ENCODE data around the gene TSPAN11.

TSPAN11 gene

DNA sequence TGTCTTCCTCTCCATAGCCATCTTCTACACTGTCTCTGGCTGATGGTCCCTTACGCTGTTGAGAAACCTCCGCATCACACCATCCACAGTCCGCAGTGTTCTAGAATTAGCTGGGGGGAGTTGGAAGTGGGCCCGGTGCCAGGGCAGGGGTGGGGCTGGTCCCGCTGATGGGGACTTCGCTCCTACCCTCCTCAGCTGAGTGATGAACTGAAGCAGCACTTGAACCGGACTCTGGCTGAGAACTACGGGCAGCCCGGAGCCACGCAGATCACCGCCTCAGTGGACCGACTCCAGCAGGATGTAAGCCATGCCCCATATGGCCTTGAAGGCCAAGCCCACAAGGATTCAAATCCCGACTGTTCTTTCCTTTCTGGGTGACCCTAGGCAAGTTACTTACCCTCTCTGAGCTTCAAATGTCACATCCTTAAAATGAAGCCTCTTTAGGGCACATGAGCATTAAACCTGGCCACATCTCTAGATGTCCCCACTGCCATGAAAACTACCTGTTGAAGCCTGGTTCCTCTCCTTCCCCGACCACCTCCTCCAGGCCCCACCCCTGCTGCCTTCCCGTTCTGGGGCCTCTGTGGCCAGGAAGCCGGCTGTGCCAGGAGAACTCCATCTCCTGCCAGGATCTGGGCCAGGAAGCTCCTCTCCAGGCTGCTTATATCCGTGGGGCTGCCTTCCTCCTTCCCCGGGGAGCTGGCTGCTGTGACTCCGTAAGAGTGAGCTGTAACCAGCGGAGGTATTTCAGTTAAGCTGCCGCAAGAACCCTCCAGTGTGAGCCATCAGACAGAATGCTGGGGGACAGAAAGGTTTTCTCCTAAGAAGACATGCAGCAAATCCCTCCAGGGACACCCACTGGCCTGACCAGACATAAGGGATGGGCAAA lies 53.1 kb downstream of the TSPAN11 start:
- no peak for DNase-seq (ENCODE audit: low read depth)

DNA sequence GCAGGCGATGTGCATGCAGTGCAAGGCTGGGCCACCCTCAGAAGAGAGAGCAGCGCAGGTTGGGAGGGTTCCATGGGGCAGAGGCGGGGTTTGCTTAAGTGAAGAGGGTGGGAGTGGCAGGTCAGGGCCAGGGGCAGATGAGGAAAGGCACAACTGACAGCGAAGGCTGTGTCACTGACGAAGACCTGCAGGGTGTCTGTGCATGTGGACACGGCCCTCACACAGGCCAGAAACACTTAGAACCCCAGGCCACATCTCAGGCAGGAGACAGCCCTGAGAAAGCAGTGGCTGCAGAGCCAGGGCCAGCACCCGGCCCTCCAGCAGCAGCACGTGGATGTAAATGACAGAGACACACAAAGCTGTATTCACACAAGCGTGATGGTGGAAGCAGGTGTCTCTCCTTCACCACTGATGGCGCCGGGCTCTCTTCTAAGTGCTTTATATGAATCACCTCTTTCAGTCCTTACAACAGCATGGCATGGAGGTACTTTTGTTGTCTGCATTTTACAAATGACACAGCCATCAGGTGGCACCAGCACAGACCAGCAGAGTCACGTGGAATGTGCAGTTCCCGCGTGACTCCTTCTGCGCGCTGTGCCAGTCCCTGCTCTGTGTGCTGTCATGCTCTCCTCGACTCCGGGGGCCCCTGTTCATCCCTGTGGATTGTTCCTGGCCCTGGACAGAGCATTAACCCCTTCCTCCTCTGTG lies 54.6 kb downstream of the TSPAN11 start:
- no peak for DNase-seq (ENCODE audit: low read depth)

DNA sequence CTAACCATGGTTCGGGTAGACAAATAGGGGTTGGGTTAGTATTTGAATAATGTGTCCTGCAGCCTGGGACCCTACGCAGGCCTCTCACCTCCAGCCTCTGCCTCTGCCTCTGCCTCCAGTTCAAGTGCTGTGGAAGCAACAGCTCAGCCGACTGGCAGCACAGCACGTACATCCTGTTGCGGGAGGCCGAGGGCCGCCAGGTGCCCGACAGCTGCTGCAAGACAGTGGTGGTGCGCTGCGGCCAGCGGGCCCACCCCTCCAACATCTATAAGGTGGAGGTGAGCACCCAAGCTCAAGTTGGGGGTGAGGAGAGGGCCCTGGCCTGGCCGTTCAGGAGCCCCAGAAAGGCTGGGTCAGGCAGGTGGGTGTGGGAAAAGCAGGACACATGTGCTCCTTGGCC lies 55.9 kb downstream of the TSPAN11 start:
- DNase-seq (ENCODE audit: low read depth): no peak

DNA sequence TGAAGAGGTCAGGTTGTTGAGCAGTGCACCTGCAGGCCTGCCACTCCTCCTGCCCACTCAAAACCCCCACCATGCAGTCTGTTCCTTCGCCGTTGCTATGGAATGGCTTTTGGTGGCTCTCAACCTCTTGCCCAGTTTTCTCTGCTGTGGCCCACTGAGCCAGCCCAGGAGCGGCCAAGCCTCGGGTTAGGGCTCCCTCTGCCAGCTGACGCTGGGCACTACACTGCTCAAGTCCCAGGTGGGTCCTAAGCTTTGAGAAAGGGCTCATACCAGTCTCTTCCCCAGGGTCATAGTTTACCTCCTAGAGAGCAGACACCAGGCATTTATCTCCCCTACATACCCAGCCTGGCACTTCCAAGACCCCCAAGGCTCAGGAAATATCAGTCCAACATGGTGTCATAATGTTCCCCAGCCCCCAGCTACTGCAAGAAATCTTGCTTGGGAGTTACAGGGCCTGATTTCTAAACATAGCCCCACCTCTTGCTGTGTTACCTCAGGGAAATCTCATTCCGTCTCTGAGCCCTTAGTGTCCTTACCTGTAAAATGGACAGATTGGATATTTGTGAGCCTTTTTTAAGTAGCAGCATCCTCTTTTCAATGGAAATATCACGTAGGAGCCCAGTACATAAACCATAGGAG lies 59.4 kb downstream of the TSPAN11 start:
- no peak for DNase-seq (ENCODE audit: low read depth)

DNA sequence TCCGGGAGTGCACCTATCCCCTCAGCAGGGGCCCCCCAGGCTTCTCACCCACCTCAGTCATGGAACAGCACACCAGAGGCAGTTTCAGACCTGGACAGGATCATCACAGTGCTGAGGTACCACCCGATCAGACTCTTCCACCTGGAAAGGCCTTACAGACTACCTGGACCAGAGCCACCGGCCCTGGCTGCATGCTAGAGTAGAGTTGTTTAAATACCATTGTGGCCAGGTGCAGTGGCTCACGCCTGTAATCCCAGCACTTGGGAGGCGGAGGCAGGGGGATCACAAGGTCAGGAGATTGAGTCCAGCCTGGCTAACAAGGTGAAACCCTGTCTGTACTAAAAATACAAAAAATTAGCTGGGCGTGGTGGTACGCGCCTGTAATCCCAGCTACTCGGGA lies 61.5 kb downstream of the TSPAN11 start:
- no peak for DNase-seq (ENCODE audit: low read depth)

DNA sequence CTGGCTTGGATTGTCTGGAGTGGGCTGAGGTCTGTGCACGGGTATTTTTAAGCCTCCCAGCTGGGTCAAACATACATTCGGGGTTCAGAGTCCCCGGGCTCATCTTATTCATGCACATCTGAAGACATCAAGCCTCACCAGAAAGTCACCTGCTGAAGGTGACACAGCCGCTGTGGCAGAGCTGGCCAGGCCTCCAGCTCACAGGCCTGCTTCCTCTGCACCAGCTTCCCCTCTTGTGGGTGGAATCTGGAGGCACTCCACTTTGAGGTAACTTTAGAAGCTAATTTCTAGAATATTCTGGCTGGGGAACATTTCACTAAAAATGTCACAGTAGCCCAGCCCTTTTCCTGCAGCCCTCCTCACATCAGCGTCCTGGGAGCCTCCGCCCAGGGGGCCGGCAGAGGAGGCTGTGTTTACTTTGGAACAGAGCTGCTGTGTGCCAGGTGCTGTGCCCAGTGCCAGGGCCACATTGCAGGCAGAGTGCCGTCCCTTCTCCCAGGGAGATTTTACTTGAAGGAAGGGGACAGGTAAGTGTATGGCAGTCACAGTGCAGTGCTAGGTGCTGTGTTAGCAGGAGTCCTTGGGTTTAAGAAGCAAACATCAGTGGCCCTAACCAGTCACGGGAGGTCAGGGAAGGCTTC lies 62.2 kb downstream of the TSPAN11 start:
- DNase-seq (ENCODE audit: low read depth): no peak

- DNase-seq (ENCODE audit: low read depth): no peak
Observed at GRCh38 chr12:30989754-30990153, 63.2 kb downstream of the TSPAN11 start.

GRCh38 chr12:30990316-30990715 lies 63.8 kb downstream of the TSPAN11 start:
- no peak for DNase-seq (ENCODE audit: low read depth)

DNA sequence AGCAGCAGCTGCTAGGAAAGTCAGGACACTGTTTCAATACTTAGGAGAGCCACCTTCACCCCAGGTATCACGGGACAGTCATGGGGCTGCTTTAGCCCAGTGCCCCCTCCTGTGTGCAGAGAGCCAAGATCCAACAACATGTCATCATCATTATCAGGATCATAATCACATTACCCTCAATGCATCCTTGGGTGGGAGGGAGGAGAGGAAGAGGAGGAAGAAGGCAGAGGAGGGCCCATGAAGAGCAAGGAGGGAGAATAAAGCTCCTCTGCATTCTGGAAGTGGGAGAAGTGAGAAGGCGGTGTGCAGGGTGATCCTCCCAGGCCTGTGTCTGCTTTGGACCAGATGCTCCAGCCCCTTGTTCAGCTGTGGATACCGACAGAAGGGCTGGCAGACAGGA lies 64.2 kb downstream of the TSPAN11 start:
- DNase-seq (ENCODE audit: low read depth): no peak

DNA sequence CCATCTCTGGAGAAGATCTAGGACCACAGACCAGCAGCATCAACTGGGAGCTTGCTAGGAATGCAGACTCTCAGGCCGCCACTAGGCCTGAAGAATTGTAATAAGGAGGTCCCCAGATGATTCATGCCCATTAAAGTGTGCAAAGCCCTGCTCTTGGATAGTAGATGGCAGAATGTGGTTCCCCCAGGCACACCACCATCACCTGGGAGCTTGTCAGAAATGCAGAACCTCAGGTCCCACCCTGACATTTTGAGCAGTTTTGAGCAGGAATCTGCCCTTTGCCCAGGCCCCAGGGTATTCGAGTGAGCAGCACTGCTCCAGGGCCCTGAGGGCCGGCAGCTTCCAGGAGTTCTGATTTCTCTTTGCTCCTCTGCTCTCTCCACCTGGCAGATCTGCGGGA lies 64.9 kb downstream of the TSPAN11 start:
- no peak for DNase-seq (ENCODE audit: low read depth)

- no peak for DNase-seq (ENCODE audit: low read depth)
Observed at GRCh38 chr12:30992381-30992780, 65.8 kb downstream of the TSPAN11 start.

DNA sequence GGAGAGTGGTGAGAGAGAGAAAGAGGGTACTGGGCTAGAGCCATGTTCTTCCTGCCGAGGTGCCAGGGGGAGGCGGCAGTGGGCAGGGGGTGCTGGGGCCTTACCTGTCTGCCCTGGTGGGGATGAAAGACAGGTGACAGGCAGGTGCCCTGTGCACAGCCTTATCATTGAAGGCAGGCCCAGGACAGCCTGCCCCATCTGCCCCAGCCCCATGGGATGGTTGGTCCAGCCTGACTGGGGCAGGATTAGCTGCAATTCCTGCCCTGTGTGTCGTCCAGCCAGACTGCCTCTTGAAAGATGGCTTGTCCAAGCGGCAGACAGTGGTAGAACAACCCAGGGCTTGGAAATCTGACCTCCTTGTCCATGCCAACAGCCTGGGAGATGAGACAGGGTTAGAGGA lies 67.2 kb downstream of the TSPAN11 start:
- DNase-seq (ENCODE audit: low read depth): no peak

DNA sequence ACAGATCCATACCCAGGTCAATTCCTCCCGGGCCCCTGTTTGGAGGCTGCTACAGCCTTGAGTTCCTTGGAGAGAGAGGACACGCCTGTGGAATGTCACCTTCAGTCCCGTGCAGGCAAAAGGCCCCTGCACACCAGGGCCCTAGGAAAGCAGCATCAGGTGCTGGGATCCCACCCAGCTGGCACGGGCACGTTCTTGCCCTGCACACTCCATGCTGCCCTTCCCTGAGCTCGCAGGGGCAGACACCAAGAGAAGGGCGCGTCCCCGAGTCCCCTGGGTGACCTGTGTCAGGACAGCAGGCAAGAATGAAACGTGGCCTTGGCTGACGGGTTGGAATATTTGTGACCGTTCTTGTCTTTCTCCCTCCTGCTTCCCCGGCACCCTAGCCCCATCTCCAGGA lies 67.7 kb downstream of the TSPAN11 start:
- no peak for DNase-seq (ENCODE audit: low read depth)

GRCh38 chr12:30996255-30996654 lies 69.7 kb downstream of the TSPAN11 start:
- peak; percentile 53 for DNase-seq (ENCODE audit: low read depth)

- DNase-seq (ENCODE audit: low read depth): no peak
Observed at GRCh38 chr12:30996752-30997151, 70.2 kb downstream of the TSPAN11 start.

DNA sequence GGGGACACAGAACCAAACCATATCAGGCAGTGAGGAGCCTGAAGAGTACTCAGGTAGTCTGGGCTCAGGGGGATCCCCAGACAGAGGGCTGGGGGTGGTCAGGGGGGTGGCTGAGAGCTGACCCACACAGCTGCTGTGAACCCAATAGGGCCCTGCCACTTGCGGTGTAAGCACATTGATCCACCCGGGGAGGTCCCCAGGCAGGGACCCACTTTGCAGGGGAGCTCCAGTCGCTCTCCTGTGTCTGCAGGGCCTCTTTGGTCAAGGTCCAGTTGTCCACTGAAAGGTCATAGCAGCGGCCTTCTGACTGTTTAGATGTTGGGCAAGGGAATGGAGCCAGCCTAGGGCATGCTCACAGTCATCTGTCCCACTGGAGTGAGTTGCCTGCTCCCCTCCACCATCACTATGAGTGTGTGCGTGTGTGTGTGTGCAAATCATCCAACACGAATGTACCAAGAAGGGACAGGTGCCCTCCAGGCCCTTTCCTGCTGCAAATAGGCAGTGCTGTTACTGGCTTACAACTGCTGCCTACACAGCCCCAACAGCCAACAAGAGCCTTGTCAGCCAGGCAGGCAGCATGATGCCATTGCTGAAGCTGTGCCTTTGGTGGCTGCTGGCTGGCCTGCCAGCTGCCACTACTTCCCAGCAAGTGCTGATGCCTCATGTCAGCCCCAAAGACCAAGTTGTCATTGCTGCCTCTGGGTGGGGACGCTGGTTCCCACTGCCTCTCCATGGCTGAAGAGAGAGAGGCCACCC lies 71.3 kb downstream of the TSPAN11 start:
- DNase-seq (ENCODE audit: low read depth): no peak

- no peak for DNase-seq (ENCODE audit: low read depth)
Observed at GRCh38 chr12:30999011-30999410, 72.5 kb downstream of the TSPAN11 start.

GRCh38 chr12:30999723-31000122 lies 73.2 kb downstream of the TSPAN11 start:
- DNase-seq (ENCODE audit: low read depth): no peak

GRCh38 chr12:31000751-31001150 lies 74.2 kb downstream of the TSPAN11 start:
- no peak for DNase-seq (ENCODE audit: low read depth)

GRCh38 chr12:31001581-31002360 lies 75.2 kb downstream of the TSPAN11 start:
- no peak for DNase-seq (ENCODE audit: low read depth)

DNA sequence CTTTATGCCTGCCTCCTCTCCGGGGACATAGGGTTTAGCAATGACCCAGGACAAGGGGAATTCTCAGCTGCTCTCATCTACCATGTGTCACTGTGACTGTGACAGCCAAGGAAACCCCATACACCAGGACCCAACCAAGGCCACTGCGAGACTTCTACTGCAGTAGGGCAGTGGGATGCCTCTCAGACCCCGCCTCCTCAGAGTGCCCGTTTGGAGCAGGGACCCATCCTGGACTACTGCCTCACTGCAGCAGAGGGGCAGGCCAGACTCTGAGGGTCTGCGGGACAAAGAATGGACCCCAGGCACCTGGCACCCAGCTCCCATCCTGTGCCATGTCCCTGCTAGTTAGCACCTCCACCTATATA lies 75.8 kb downstream of the TSPAN11 start:
- no peak for DNase-seq (ENCODE audit: low read depth)

Data from HS-27A (cell line).